HG03571 (cell line): Measurements from ENCODE around the gene IQGAP1.
"Not testable (repeated sequence)": the region's sequence is repeated elsewhere in the genome, so short reads cannot be mapped to it uniquely, and the experiment has no call there.

Source experiments
- ATAC-seq: cut with Tn5 transposase; IDR thresholded peaks from one replicate; pipeline ENCODE4 v1.9.1; 2021; ENCODE audit not compliant: unreplicated experiment

IQGAP1 gene

GRCh38 chr15:90387534-90388461, at the start of gene IQGAP1:
IQGAP1 (plus strand) TSS chr15:90388242; CDS start chr15:90388342, 100 bp downstream.
- peak; percentile 94 for ATAC-seq

- ATAC-seq: no peak
These were observed 49.5 kb upstream of the IQGAP1 start for GRCh38 chr15:90338532-90338931.

- no peak for ATAC-seq
These were observed 47.7 kb upstream of the IQGAP1 start for GRCh38 chr15:90340345-90340744.

GRCh38 chr15:90343302-90343790, 44.7 kb upstream of the IQGAP1 start:
- ATAC-seq: no peak

- ATAC-seq: no peak
These were observed 43.4 kb upstream of the IQGAP1 start for GRCh38 chr15:90344662-90345061.

GRCh38 chr15:90345857-90346256, 42.2 kb upstream of the IQGAP1 start:
- no peak for ATAC-seq

- ATAC-seq: not testable (repeated sequence)
These were observed 40.5 kb upstream of the IQGAP1 start for GRCh38 chr15:90347431-90348065.

GRCh38 chr15:90348456-90348855, 39.6 kb upstream of the IQGAP1 start:
- ATAC-seq: no peak

GRCh38 chr15:90349072-90349471, 39.0 kb upstream of the IQGAP1 start:
- ATAC-seq: no peak

GRCh38 chr15:90349821-90350220, 38.2 kb upstream of the IQGAP1 start:
- no peak for ATAC-seq

- no peak for ATAC-seq
These were observed 36.4 kb upstream of the IQGAP1 start for GRCh38 chr15:90351479-90352106.

GRCh38 chr15:90352107-90352893, 35.7 kb upstream of the IQGAP1 start, which contains the start of gene ZNF774:
ZNF774 (plus strand) TSS chr15:90352284; CDS start chr15:90354661, 2,377 bp downstream.
- peak; percentile 99 for ATAC-seq

GRCh38 chr15:90354986-90355385, 33.1 kb upstream of the IQGAP1 start:
- ATAC-seq: no peak

- no peak for ATAC-seq
These were observed 29.7 kb upstream of the IQGAP1 start for GRCh38 chr15:90358124-90359033.

- no peak for ATAC-seq
These were observed 27.3 kb upstream of the IQGAP1 start for GRCh38 chr15:90360746-90361145.

GRCh38 chr15:90362936-90363212, 25.2 kb upstream of the IQGAP1 start:
- ATAC-seq: no peak

GRCh38 chr15:90364251-90364650, 23.8 kb upstream of the IQGAP1 start:
- no peak for ATAC-seq

GRCh38 chr15:90365414-90366055, 22.5 kb upstream of the IQGAP1 start:
- no peak for ATAC-seq

- ATAC-seq: no peak
These were observed 20.5 kb upstream of the IQGAP1 start for GRCh38 chr15:90367576-90367975.
